Upper lobe of left lung (tissue), 6 donors: ENCODE measurements around the gene NET1. TPM values are rescaled to one million over a fixed set of nuclear protein-coding genes. Genes with fewer than 3 reads are reported as not detected.

Experiments
- ATAC-seq, 2 donors: fragments of 200-7000 bp; cut with Tn5 transposase; one replicate each; pipeline ENCODE4 v1.9.1; 2022; ENCODE audit warnings: mild to moderate bottlenecking in 2 of 2, moderate library complexity in 2 of 2; ENCODE audit not compliant: low FRiP score in 2 of 2
- DNase-seq, 2 donors: peaks; one replicate each; pipeline ENCODE4 v3.0.0-alpha.2; 2019 to 2020
- H3K27ac ChIP-seq, 4 donors: fragments of 200-600 bp; sonication (generic); one replicate each; pipeline ENCODE4 v1.5.1; 2016 to 2019
- H3K27me3 ChIP-seq, 4 donors: fragments of 200-600 bp; sonication (generic); one replicate each; pipeline ENCODE4 v1.5.1; 2017 to 2019
- H3K36me3 ChIP-seq, 4 donors: fragments of 200-600 bp; sonication (generic); one replicate each; pipeline ENCODE4 v1.5.1; 2016 to 2019
- H3K4me1 ChIP-seq, 4 donors: fragments of 200-600 bp; sonication (generic); one replicate each; pipeline ENCODE4 v1.5.1; 2018 to 2019
- H3K4me3 ChIP-seq, 4 donors: fragments of 200-600 bp; sonication (generic); one replicate each; pipeline ENCODE4 v1.5.1; 2017 to 2019; ENCODE audit warnings: mild to moderate bottlenecking in 2 of 4, moderate library complexity in 1 of 4
- H3K9me3 ChIP-seq, 4 donors: fragments of 200-600 bp; sonication (generic); one replicate each; pipeline ENCODE4 v1.5.1; 2018 to 2019
- EP300 ChIP-seq, 4 donors: sonication (generic); formaldehyde crosslinking; IDR thresholded peaks; one replicate each; pipeline ENCODE4 v1.5.1; 2017; ENCODE audit warnings: antibody characterized with exemption in 4 of 4, control low read depth in 2 of 4
- POLR2A ChIP-seq, 4 donors: fragments of 450-650 bp; IDR thresholded peaks; one replicate each; pipeline ENCODE4 v1.5.1; 2016 to 2017; ENCODE audit warnings: antibody characterized with exemption in 4 of 4, mild to moderate bottlenecking in 2 of 4
- POLR2AphosphoS5 ChIP-seq, 2 donors: sonication (generic); formaldehyde crosslinking; IDR thresholded peaks; one replicate each; pipeline ENCODE4 v1.5.1; 2017; ENCODE audit warnings: antibody characterized with exemption in 2 of 2
- WGBS, 2 donors: methylation state at CpG; one replicate each; pipeline ENCODE4 v1.1.5; 2017 to 2018; 5-methylcytosine and 5-hydroxymethylcytosine counted together
- total RNA-seq, 6 donors: library from RNA; depleted of rRNA in 4 of 6; stranded (reverse); fragments of >200 nt in 4 of 6; gene quantifications; one replicate each; pipeline versions ENCODE4 v1.1.0 to v1.2.1, GENCODE V29; 2016 to 2021
- TF ChIP-seq, protein P1 (sequence below), 6 experiments: fragments of 450-650 bp in 4 of 6; fragments of 200-600 bp in 2 of 6; sonication (generic) in 2 of 6; IDR thresholded peaks; one replicate each; pipeline ENCODE4 v1.5.1; 2016 to 2019; ENCODE audit warnings: antibody characterized with exemption in 6 of 6
- donor health status: DM: no; HTN: no; CAD: no; lungs with moderate emphysema.
- donor health status: DM: no; HTN: yes; CAD: no; lungs with severe emphysema.

The NET1 gene
- total RNA-seq, 6 donors from 2014 or later = 24.1 to 85.0 (median 47.2) TPM

DNA sequence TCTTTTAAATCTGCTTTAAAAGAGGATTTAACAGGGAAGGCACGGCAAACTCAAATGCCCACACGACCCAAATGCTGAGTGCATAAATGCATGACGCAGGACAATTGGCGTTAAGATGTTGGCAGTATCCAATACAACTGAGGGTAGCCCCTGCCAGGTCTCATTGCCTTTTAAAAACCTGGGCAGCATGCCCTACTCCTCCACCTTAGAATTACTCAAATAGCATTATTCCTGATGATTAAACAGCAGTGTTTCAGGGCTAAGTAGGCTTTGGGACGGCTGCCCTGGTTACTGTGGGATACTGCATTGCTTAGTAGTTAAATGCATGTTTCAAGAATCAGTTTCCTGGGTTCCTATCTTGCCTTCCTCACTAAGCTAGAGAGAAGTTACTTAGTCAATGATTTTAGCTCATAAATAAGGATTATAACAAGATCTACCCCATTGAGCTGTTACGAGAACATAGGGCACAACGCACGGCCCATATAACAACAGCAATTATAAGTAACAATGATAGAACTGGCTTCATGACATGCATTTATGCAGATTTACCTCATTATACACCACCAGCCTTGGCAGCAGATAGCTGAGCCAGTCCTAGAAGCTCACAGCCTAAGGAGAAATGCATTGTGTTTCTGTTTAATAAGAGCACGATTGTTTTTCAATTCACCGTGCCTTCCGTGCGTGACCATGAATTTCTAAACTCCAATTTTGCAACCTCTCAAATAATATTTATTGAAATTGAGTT is 15.6 kb upstream of the NET1 start:
- H3K4me3 ChIP-seq = no peak overlapping the region
- H3K36me3 ChIP-seq = no peaks in the 10 kb centered on the region
- no peak for DNase-seq
- ATAC-seq = no peak
- no peak overlapping the region for H3K27ac ChIP-seq
- H3K9me3 ChIP-seq = peaks cover 0 to 1% (median under 1%) of the 10 kb centered on the region in 4 donors
- no peaks in the 10 kb centered on the region for H3K27me3 ChIP-seq
- no peaks in the 10 kb centered on the region for H3K4me1 ChIP-seq
- WGBS, 2 donors = 87 to 92% methylated on average over 12 of the region's 12 CpGs
- no peak for TF ChIP-seq POLR2AphosphoS5 (IDR thresholded peaks at IDR 0.05)
- TF ChIP-seq, protein P1, sequence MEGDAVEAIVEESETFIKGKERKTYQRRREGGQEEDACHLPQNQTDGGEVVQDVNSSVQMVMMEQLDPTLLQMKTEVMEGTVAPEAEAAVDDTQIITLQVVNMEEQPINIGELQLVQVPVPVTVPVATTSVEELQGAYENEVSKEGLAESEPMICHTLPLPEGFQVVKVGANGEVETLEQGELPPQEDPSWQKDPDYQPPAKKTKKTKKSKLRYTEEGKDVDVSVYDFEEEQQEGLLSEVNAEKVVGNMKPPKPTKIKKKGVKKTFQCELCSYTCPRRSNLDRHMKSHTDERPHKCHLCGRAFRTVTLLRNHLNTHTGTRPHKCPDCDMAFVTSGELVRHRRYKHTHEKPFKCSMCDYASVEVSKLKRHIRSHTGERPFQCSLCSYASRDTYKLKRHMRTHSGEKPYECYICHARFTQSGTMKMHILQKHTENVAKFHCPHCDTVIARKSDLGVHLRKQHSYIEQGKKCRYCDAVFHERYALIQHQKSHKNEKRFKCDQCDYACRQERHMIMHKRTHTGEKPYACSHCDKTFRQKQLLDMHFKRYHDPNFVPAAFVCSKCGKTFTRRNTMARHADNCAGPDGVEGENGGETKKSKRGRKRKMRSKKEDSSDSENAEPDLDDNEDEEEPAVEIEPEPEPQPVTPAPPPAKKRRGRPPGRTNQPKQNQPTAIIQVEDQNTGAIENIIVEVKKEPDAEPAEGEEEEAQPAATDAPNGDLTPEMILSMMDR (IDR thresholded peaks at IDR 0.05) = no peak
- no peak for TF ChIP-seq POLR2A (IDR thresholded peaks at IDR 0.05)
- TF ChIP-seq EP300 (IDR thresholded peaks at IDR 0.05) = no peak

DNA sequence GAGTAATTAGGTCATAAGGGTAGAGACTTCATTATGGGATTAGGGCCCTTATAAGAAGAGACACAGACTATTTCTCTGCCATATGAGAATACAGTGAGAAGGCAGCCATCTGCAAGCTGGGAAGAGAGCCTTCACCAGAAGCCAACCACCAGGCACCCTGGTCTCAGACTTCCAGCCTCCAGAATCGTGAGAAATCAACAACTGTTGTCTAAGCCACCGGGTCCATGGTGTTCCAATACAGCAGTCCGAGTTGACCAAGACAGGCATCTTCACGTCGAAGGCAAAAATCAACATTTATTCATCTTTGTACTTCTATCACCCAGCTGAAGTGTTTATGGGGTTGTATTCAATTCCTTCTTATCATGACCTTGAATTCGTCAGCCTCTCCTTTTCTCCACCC is 13.0 kb upstream of the NET1 start:
- DNase-seq = no peak
- H3K4me3 ChIP-seq = no peak overlapping the region
- H3K36me3 ChIP-seq = no peaks in the 10 kb centered on the region
- H3K9me3 ChIP-seq = no peaks in the 10 kb centered on the region
- no peaks in the 10 kb centered on the region for H3K4me1 ChIP-seq
- H3K27ac ChIP-seq = no peak overlapping the region
- TF ChIP-seq, protein P1 (IDR thresholded peaks at IDR 0.05) = no peak
- TF ChIP-seq EP300 (IDR thresholded peaks at IDR 0.05) (no peak), POLR2AphosphoS5 (IDR thresholded peaks at IDR 0.05) (no peak), POLR2A (IDR thresholded peaks at IDR 0.05) (no peak)
- no peak for ATAC-seq
- no peaks in the 10 kb centered on the region for H3K27me3 ChIP-seq
- 71 to 75% methylated on average over 6 of the region's 6 CpGs for WGBS, 2 donors

- H3K36me3 ChIP-seq = no peaks in the 10 kb centered on the region
- no peaks in the 10 kb centered on the region for H3K9me3 ChIP-seq
- 89 to 90% methylated on average over 9 of the region's 9 CpGs for WGBS, 2 donors
- no peak overlapping the region for H3K27ac ChIP-seq
- ATAC-seq = no peak
- no peak for TF ChIP-seq POLR2AphosphoS5 (IDR thresholded peaks at IDR 0.05)
- TF ChIP-seq POLR2A (IDR thresholded peaks at IDR 0.05) = no peak
- no peak for TF ChIP-seq EP300 (IDR thresholded peaks at IDR 0.05)
- TF ChIP-seq, protein P1 (IDR thresholded peaks at IDR 0.05) = no peak
- no peaks in the 10 kb centered on the region for H3K4me1 ChIP-seq
- no peaks in the 10 kb centered on the region for H3K27me3 ChIP-seq
- DNase-seq = no peak
- no peak overlapping the region for H3K4me3 ChIP-seq
Observed at GRCh38 chr10:5400468-5401240, 11.7 kb upstream of the NET1 start.

GRCh38 chr10:5402798-5403197 is 9.6 kb upstream of the NET1 start:
- no peaks in the 10 kb centered on the region for H3K36me3 ChIP-seq
- ATAC-seq = no peak
- no peaks in the 10 kb centered on the region for H3K4me1 ChIP-seq
- no peak overlapping the region for H3K27ac ChIP-seq
- WGBS, 2 donors = 75 to 94% methylated on average over 2 to 3 of the region's 3 CpGs
- no peak overlapping the region for H3K4me3 ChIP-seq
- DNase-seq = no peak
- no peaks in the 10 kb centered on the region for H3K27me3 ChIP-seq
- no peak for TF ChIP-seq EP300 (IDR thresholded peaks at IDR 0.05)
- no peak for TF ChIP-seq POLR2A (IDR thresholded peaks at IDR 0.05)
- TF ChIP-seq, protein P1 (IDR thresholded peaks at IDR 0.05) = no peak
- no peak for TF ChIP-seq POLR2AphosphoS5 (IDR thresholded peaks at IDR 0.05)
- H3K9me3 ChIP-seq = no peaks in the 10 kb centered on the region
